GM12875 (cell line): ENCODE data around the gene BBS9.
"Not testable (repeated sequence)": the region's sequence is repeated elsewhere in the genome, so short reads cannot be mapped to it uniquely, and the experiment has no call there.

ENCODE experiments used
- H3K4me3 ChIP-seq: one replicate; pipeline ENCODE4 v1.5.1; 2011; ENCODE audit warnings: low read depth, low read length, control low read depth
- TF ChIP-seq, protein P1 (sequence below): IDR thresholded peaks from 2 replicates; pipeline ENCODE4 v1.5.1; 2011; ENCODE audit warnings: low read depth, mild to moderate bottlenecking, control low read depth, inconsistent platforms, low read length, moderate library complexity, borderline replicate concordance; ENCODE audit not compliant: insufficient read depth

BBS9 gene

DNA sequence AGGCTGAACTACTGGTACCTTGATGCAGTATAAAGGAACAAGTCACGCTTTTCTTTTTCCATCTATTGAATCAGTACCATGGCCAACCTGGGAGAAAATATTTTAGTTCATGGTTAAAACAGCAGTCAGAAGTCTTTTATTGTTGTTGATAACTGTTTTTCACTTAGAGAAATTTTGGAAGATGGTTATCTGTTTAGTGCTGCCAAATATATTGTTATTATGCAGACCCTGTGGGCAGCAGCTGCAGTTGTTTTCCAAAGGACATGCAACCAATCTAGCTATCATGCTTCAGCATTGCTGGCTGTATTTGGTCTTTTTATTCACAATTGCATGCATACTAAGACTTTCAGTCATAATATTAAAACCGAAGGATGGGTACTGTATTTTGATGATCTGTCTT is 169.5 kb downstream of the BBS9 start:
- no peak overlapping the region for H3K4me3 ChIP-seq
- TF ChIP-seq, protein P1, sequence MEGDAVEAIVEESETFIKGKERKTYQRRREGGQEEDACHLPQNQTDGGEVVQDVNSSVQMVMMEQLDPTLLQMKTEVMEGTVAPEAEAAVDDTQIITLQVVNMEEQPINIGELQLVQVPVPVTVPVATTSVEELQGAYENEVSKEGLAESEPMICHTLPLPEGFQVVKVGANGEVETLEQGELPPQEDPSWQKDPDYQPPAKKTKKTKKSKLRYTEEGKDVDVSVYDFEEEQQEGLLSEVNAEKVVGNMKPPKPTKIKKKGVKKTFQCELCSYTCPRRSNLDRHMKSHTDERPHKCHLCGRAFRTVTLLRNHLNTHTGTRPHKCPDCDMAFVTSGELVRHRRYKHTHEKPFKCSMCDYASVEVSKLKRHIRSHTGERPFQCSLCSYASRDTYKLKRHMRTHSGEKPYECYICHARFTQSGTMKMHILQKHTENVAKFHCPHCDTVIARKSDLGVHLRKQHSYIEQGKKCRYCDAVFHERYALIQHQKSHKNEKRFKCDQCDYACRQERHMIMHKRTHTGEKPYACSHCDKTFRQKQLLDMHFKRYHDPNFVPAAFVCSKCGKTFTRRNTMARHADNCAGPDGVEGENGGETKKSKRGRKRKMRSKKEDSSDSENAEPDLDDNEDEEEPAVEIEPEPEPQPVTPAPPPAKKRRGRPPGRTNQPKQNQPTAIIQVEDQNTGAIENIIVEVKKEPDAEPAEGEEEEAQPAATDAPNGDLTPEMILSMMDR: no peak

DNA sequence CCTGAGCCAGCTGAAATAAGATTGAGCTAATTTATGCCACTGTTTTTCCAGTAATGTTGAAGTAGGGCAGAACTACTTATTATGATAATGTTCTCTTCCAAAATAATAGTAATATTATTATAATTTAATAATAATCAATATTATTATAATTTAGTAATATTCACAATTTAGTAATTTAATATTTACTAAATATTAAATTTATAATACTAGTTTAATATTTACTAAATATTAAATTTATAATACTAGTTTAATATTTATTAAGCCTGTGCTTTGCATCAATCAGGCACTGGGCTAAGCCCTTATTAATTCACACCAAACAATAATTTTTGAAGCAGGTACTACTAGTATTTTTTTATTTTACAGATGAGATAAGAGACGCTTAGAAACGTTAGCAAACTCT is 170.1 kb downstream of the BBS9 start:
- no peak overlapping the region for H3K4me3 ChIP-seq
- TF ChIP-seq, protein P1: no peak

GRCh38 chr7:33300131-33300530 is 170.8 kb downstream of the BBS9 start:
- H3K4me3 ChIP-seq: no peak overlapping the region

GRCh38 chr7:33300742-33301141 is 171.4 kb downstream of the BBS9 start:
- no peak overlapping the region for H3K4me3 ChIP-seq
- TF ChIP-seq, protein P1: no peak

More at GRCh38 chr7:33300131-33300530, 170.8 kb downstream of the BBS9 start:
- TF ChIP-seq, protein P1: no peak

DNA sequence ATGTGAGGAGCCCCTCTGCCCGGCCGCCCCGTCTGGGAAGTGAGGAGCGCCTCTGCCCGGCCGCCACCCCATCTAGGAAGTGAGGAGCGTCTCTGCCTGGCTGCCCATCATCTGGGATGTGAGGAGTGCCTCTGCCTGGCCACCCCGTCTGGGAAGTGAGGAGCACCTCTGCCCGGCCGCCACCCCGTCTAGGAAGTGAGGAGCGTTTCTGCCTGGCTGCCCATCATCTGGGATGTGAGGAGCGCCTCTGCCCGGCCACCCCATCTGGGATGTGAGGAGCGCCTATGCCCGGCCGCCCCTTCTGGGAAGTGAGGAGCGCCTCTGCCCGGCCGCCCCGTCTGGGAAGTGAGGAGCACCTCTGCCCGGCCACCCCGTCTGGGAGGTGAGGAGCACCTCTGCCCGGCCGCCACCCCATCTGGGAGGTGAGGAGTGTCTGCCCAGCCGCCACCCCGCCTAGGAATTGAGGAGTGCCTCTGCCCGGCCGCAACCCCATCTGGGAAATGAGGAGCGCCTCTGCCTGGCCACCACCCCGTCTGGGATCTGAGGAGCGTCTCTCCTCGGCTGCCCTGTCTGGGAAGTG is 174.7 kb downstream of the BBS9 start:
- H3K4me3 ChIP-seq: not testable (repeated sequence)

GRCh38 chr7:33307205-33307604 is 177.8 kb downstream of the BBS9 start:
- TF ChIP-seq, protein P1: no peak
- H3K4me3 ChIP-seq: no peak overlapping the region

DNA sequence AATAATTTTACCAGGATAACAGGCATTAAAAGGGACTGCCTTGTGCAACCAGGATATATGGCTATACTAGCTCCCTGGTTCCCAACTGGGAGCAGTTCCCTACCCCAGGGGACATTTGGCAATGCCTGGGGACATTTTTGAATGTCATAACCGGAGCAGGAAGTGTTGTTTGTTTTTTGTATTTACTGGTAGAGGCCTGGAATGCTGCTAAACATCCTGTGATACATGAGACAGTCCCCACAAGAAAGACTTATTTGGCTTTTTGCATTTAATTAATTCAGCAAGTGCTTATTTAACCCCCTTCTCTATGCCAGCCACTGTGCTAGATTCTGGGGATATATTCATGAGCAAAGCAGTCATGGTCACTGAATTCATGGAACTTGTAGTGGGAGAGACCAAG is 181.2 kb downstream of the BBS9 start:
- H3K4me3 ChIP-seq: no peak overlapping the region
- TF ChIP-seq, protein P1: no peak
